H9 (cell line): ENCODE data around the gene PNPLA4. TPM values are rescaled to one million over a fixed set of nuclear protein-coding genes. Genes with fewer than 3 reads are reported as not detected.

Experiments used
- DNase-seq: peaks from one replicate; pipeline ENCODE4 v3.0.0-alpha.2; 2017
- H2AFZ ChIP-seq: one replicate; pipeline ENCODE4 v1.6.1; 2013; ENCODE audit warnings: mild to moderate bottlenecking, low read length, control low read depth, moderate library complexity
- H2AK5ac ChIP-seq: 2 replicates; pipeline ENCODE4 v1.6.1; 2013; ENCODE audit warnings: low read length, control low read depth, mixed read lengths; ENCODE audit not compliant: insufficient read length
- H2BK120ac ChIP-seq: one replicate; pipeline ENCODE4 v1.6.1; 2013; ENCODE audit warnings: low read depth, mild to moderate bottlenecking, low read length, control low read depth, inconsistent platforms; ENCODE audit not compliant: poor library complexity, severe bottlenecking
- H2BK12ac ChIP-seq: 2 replicates; pipeline ENCODE4 v1.6.1; 2013; ENCODE audit warnings: low read length, control low read depth, mixed read lengths, low read depth; ENCODE audit not compliant: insufficient read length
- H2BK15ac ChIP-seq: 2 replicates; pipeline ENCODE4 v1.6.1; 2013; ENCODE audit warnings: low read depth, low read length, control low read depth
- H2BK20ac ChIP-seq: one replicate; pipeline ENCODE4 v1.6.1; 2013; ENCODE audit warnings: low read depth, mild to moderate bottlenecking, low read length, control low read depth, inconsistent platforms; ENCODE audit not compliant: poor library complexity, severe bottlenecking
- H2BK5ac ChIP-seq: 2 replicates; pipeline ENCODE4 v1.6.1; 2013; ENCODE audit warnings: low read length, control low read depth, mixed read lengths; ENCODE audit not compliant: insufficient read length
- H3K14ac ChIP-seq: 2 replicates; pipeline ENCODE4 v1.6.1; 2013; ENCODE audit warnings: low read length, control low read depth; ENCODE audit not compliant: insufficient read depth
- H3K18ac ChIP-seq: 2 replicates; pipeline ENCODE4 v1.6.1; 2013; ENCODE audit warnings: low read depth, mild to moderate bottlenecking, mixed read lengths, low read length, control low read depth; ENCODE audit not compliant: insufficient read length
- H3K23ac ChIP-seq: 2 replicates; pipeline ENCODE4 v1.6.1; 2013; ENCODE audit warnings: low read length, control low read depth, mixed read lengths, low read depth; ENCODE audit not compliant: insufficient read length
- H3K23me2 ChIP-seq: 2 replicates; pipeline ENCODE4 v1.6.1; 2013; ENCODE audit warnings: low read depth, mild to moderate bottlenecking, mixed read lengths, low read length, control low read depth; ENCODE audit not compliant: insufficient read length, poor library complexity, severe bottlenecking
- H3K27ac ChIP-seq: 2 replicates; pipeline ENCODE4 v1.5.1; 2013; ENCODE audit warnings: low read length, control low read depth, mixed read lengths, low read depth; ENCODE audit not compliant: insufficient read length
- H3K27me3 ChIP-seq: 2 replicates; pipeline ENCODE4 v1.6.1; 2013; ENCODE audit warnings: low read length, control low read depth, inconsistent platforms; ENCODE audit not compliant: insufficient read depth
- H3K4ac ChIP-seq: 2 replicates; pipeline ENCODE4 v1.6.1; 2013; ENCODE audit warnings: low read depth, mild to moderate bottlenecking, control low read depth, inconsistent platforms, low read length, moderate library complexity
- H3K4me1 ChIP-seq: 2 replicates; pipeline ENCODE4 v1.6.1; 2013; ENCODE audit warnings: low read length, control low read depth, inconsistent platforms; ENCODE audit not compliant: insufficient read depth
- H3K4me2 ChIP-seq: 2 replicates; pipeline ENCODE4 v1.6.1; 2013; ENCODE audit warnings: low read length, control low read depth, mixed read lengths; ENCODE audit not compliant: insufficient read length, insufficient read depth
- H3K56ac ChIP-seq: 2 replicates; pipeline ENCODE4 v1.6.1; 2013; ENCODE audit warnings: low read depth, mild to moderate bottlenecking, mixed read lengths, low read length, control low read depth; ENCODE audit not compliant: insufficient read length
- H3K79me1 ChIP-seq: 2 replicates; pipeline ENCODE4 v1.6.1; 2013; ENCODE audit warnings: low read depth, mild to moderate bottlenecking, moderate library complexity, low read length, control low read depth, inconsistent platforms; ENCODE audit not compliant: insufficient read depth, poor library complexity, severe bottlenecking
- H3K79me2 ChIP-seq: 2 replicates; pipeline ENCODE4 v1.6.1; 2013; ENCODE audit warnings: low read length, control low read depth, inconsistent platforms; ENCODE audit not compliant: insufficient read depth
- H3K9ac ChIP-seq: 2 replicates; pipeline ENCODE4 v1.6.1; 2013; ENCODE audit warnings: low read length, control low read depth, mixed read lengths; ENCODE audit not compliant: insufficient read length; ENCODE audit errors: extremely low read depth
- H3K9me3 ChIP-seq: one replicate; pipeline ENCODE4 v1.6.1; 2013; ENCODE audit warnings: low read depth, low read length, inconsistent platforms; ENCODE audit not compliant: control insufficient read depth
- H3T11ph ChIP-seq: one replicate; pipeline ENCODE4 v1.6.1; 2013; ENCODE audit warnings: mild to moderate bottlenecking, low read length, control low read depth, inconsistent platforms
- H4K20me1 ChIP-seq: one replicate; pipeline ENCODE4 v1.6.1; 2013; ENCODE audit not compliant: control insufficient read depth, insufficient read length, insufficient read depth
- H4K5ac ChIP-seq: 2 replicates; pipeline ENCODE4 v1.6.1; 2013; ENCODE audit warnings: low read depth, mild to moderate bottlenecking, mixed read lengths, low read length, control low read depth; ENCODE audit not compliant: insufficient read length
- H4K8ac ChIP-seq: replicated peaks from 2 replicates; pipeline ENCODE4 v1.6.1; 2013; ENCODE audit warnings: low read length, control low read depth, mixed read lengths, low read depth; ENCODE audit not compliant: insufficient read length
- H4K91ac ChIP-seq: 2 replicates; pipeline ENCODE4 v1.6.1; 2013; ENCODE audit warnings: low read depth, mild to moderate bottlenecking, moderate library complexity, mixed read lengths, low read length, control low read depth; ENCODE audit not compliant: insufficient read length
- H3K27ac Mint-ChIP-seq, 3 experiments: 2 replicates in 2 of 3; 3 replicates in 1 of 3; pipeline ENCODE4 v1.8.0; 2020 to 2021; ENCODE audit warnings: mixed read lengths in 3 of 3, mild to moderate bottlenecking in 1 of 3, moderate library complexity in 1 of 3
- H3K27me3 Mint-ChIP-seq: 2 replicates; pipeline ENCODE4 v1.8.0; 2021; ENCODE audit warnings: low read depth, mild to moderate bottlenecking, moderate library complexity, mixed read lengths
- H3K36me3 Mint-ChIP-seq, 3 experiments: 2 replicates in 2 of 3; 3 replicates in 1 of 3; pipeline ENCODE4 v1.8.0; 2020 to 2021; ENCODE audit warnings: low read depth in 3 of 3, mixed read lengths in 3 of 3; ENCODE audit not compliant: insufficient read depth in 1 of 3
- H3K4me1 Mint-ChIP-seq, 2 experiments: 2 replicates each; pipeline ENCODE4 v1.8.0; 2020; ENCODE audit warnings: mixed read lengths in 2 of 2
- H3K4me3 Mint-ChIP-seq, 2 experiments: 2 replicates in 1 of 2; 3 replicates in 1 of 2; pipeline ENCODE4 v1.8.0; 2020 to 2021; ENCODE audit warnings: mild to moderate bottlenecking in 2 of 2, mixed read lengths in 2 of 2, moderate library complexity in 1 of 2
- H3K9me3 Mint-ChIP-seq, 2 experiments: 2 replicates in 1 of 2; 3 replicates in 1 of 2; pipeline ENCODE4 v1.8.0; 2020; ENCODE audit warnings: mild to moderate bottlenecking in 2 of 2, mixed read lengths in 2 of 2, moderate library complexity in 1 of 2
- WGBS: extraction: QIAGEN DNeasy Blood & Tissue Kit; methylation state at CpG from one replicate; pipeline ENCODE4 v1.1.7; 2013; ENCODE audit warnings: missing lambda C conversion rate, low lambda C conversion rate, mixed read lengths; ENCODE audit not compliant: insufficient read length; ENCODE audit errors: extremely low coverage; 5-methylcytosine and 5-hydroxymethylcytosine counted together
- total RNA-seq: library from RNA; stranded (reverse); gene quantifications from 2 replicates; pipeline ENCODE4 v1.2.1, GENCODE V29; 2021
- TF ChIP-seq, protein P1 (sequence below): fragments of 200-600 bp; sonication (generic); conservative IDR thresholded peaks from 3 replicates; pipeline ENCODE4 v1.8.0; 2021; ENCODE audit warnings: antibody characterized with exemption, mild to moderate bottlenecking

PNPLA4 gene
- total RNA-seq, 1 experiment from 2014 or later, result 21.4 TPM

DNA sequence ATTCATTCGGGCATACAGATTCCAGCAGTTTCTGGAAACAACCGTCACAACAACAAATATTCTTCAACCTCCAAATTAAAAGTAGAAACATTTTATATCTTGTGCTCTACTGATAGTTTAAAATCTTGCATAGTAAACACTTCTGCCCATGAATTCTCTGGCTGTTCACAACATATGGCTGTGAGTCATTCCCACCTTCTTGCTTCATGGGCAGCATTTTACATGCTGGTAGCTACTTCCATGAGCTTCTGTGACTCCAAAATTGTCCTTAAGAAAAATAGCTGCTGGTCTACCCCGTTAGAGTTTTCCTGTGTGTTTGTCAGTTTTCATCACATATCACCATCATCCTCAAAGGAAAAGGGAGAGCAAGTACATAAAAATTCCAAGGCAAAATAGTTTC, 22.7 kb downstream of the PNPLA4 start:
- no peaks in the 10 kb centered on the region for H3K79me2 ChIP-seq
- no peaks in the 10 kb centered on the region for H3K23me2 ChIP-seq
- H3K36me3 Mint-ChIP-seq, result peaks cover 0 to 17% (median 12%) of the 10 kb centered on the region in 3 experiments; a peak in 6 of 7 replicates
- H3K18ac ChIP-seq, result no peak overlapping the region
- H2AK5ac ChIP-seq, result no peak overlapping the region
- no peak overlapping the region for H3K23ac ChIP-seq
- H3K27me3 Mint-ChIP-seq, result no peaks in the 10 kb centered on the region
- H2BK12ac ChIP-seq, result no peak overlapping the region
- no peaks in the 10 kb centered on the region; the same call in 1 of the 2 replicates for H3K4me1 ChIP-seq
- no peaks in the 10 kb centered on the region for H3K9me3 Mint-ChIP-seq
- no peaks in the 10 kb centered on the region for H4K20me1 ChIP-seq
- H4K8ac ChIP-seq, result no peak overlapping the region
- H3K4ac ChIP-seq, result no peak overlapping the region
- no peak overlapping the region for H2BK5ac ChIP-seq
- no peak overlapping the region for H2BK20ac ChIP-seq
- TF ChIP-seq, protein P1, sequence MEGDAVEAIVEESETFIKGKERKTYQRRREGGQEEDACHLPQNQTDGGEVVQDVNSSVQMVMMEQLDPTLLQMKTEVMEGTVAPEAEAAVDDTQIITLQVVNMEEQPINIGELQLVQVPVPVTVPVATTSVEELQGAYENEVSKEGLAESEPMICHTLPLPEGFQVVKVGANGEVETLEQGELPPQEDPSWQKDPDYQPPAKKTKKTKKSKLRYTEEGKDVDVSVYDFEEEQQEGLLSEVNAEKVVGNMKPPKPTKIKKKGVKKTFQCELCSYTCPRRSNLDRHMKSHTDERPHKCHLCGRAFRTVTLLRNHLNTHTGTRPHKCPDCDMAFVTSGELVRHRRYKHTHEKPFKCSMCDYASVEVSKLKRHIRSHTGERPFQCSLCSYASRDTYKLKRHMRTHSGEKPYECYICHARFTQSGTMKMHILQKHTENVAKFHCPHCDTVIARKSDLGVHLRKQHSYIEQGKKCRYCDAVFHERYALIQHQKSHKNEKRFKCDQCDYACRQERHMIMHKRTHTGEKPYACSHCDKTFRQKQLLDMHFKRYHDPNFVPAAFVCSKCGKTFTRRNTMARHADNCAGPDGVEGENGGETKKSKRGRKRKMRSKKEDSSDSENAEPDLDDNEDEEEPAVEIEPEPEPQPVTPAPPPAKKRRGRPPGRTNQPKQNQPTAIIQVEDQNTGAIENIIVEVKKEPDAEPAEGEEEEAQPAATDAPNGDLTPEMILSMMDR, result no peak
- no peak overlapping the region for H4K91ac ChIP-seq
- no peak overlapping the region for H3K4me2 ChIP-seq
- H3T11ph ChIP-seq, result no peak overlapping the region
- no peak overlapping the region for H2BK15ac ChIP-seq
- no peak for DNase-seq
- H3K27ac ChIP-seq, result no peak overlapping the region
- no CpG with 5 or more reads among the region's 3 CpGs for WGBS
- no peak overlapping the region for H3K56ac ChIP-seq
- H3K4me1 Mint-ChIP-seq, result no peaks in the 10 kb centered on the region
- H4K5ac ChIP-seq, result no peak overlapping the region
- no peak overlapping the region for H3K4me3 Mint-ChIP-seq
- H3K14ac ChIP-seq, result no peak overlapping the region
- H3K79me1 ChIP-seq, result no peaks in the 10 kb centered on the region
- no peak overlapping the region for H2BK120ac ChIP-seq
- no peaks in the 10 kb centered on the region for H3K9me3 ChIP-seq
- no peaks in the 10 kb centered on the region for H3K27me3 ChIP-seq
- H2AFZ ChIP-seq, result no peak overlapping the region
- H3K9ac ChIP-seq, result no peak overlapping the region
- no peak overlapping the region; a peak in 1 of 7 replicates for H3K27ac Mint-ChIP-seq
